Fibroblast of lung (primary cell): ENCODE data around the gene OR10K2. TPM values are rescaled to one million over a fixed set of nuclear protein-coding genes. Genes with fewer than 3 reads are reported as not detected.

Experiments
- DNase-seq, 2 donors: peaks; one replicate each; pipeline versions ENCODE4 v3.0.0 to v3.0.0-alpha.2; 2010; ENCODE audit warnings: low read depth in 2 of 2
- H2AFZ ChIP-seq: 2 replicates; pipeline ENCODE4 v1.5.1; 2012; ENCODE audit warnings: low read length, control low read depth, inconsistent platforms
- H3K27ac ChIP-seq: 2 replicates; pipeline ENCODE4 v1.5.1; 2011; ENCODE audit warnings: low read length, control low read depth; ENCODE audit not compliant: insufficient read depth
- H3K27me3 ChIP-seq: 2 replicates; pipeline ENCODE4 v1.5.1; 2011; ENCODE audit warnings: mild to moderate bottlenecking, low read length; ENCODE audit not compliant: control insufficient read depth, insufficient read depth
- H3K36me3 ChIP-seq: 2 replicates; pipeline ENCODE4 v1.5.1; 2011; ENCODE audit warnings: low read length; ENCODE audit not compliant: control insufficient read depth, insufficient read depth
- H3K4me1 ChIP-seq: 2 replicates; pipeline ENCODE4 v1.5.1; 2011; ENCODE audit warnings: low read length; ENCODE audit not compliant: control insufficient read depth, insufficient read depth; ENCODE audit errors: extremely low read depth
- H3K4me2 ChIP-seq: 2 replicates; pipeline ENCODE4 v1.5.1; 2011; ENCODE audit warnings: low read length, control low read depth; ENCODE audit not compliant: insufficient read depth; ENCODE audit errors: extremely low read depth
- H3K4me3 ChIP-seq, 4 experiments: fragments of 200-600 bp in 1 of 4; sonication (generic) in 1 of 4; replicated peaks in 1 of 4; 2 replicates each; pipeline ENCODE4 v1.5.1; 2011 to 2016; ENCODE audit warnings: low read length in 4 of 4, low read depth in 3 of 4, mild to moderate bottlenecking in 3 of 4, control low read depth in 2 of 4, inconsistent platforms in 1 of 4, mixed read lengths in 1 of 4; ENCODE audit not compliant: insufficient read depth in 1 of 4; ENCODE audit errors: control extremely low read depth in 1 of 4
- H3K79me2 ChIP-seq: 2 replicates; pipeline ENCODE4 v1.5.1; 2012; ENCODE audit warnings: mild to moderate bottlenecking, low read length, inconsistent platforms; ENCODE audit not compliant: control insufficient read depth, insufficient read depth
- H3K9ac ChIP-seq: 2 replicates; pipeline ENCODE4 v1.5.1; 2011; ENCODE audit warnings: mild to moderate bottlenecking, low read length, control low read depth; ENCODE audit not compliant: insufficient read depth
- H3K9me3 ChIP-seq: 2 replicates; pipeline ENCODE4 v1.5.1; 2012; ENCODE audit warnings: low read depth, low read length; ENCODE audit not compliant: control insufficient read depth, insufficient read depth
- H4K20me1 ChIP-seq: 2 replicates; pipeline ENCODE4 v1.5.1; 2011; ENCODE audit warnings: low read length; ENCODE audit not compliant: control insufficient read depth, insufficient read depth; ENCODE audit errors: extremely low read depth
- EZH2 ChIP-seq: IDR thresholded peaks from 2 replicates; pipeline ENCODE4 v1.5.1; 2012; ENCODE audit warnings: low read length, control low read depth, mild to moderate bottlenecking; ENCODE audit errors: missing control alignments
- polyA minus RNA-seq: library from RNA; depleted of rRNA, polyadenylated mRNA; stranded (reverse); fragments of >200 nt; gene quantifications from 2 replicates; pipeline ENCODE4 v1.2.3, GENCODE V29; 2011; ENCODE audit warnings: low replicate concordance
- polyA plus RNA-seq, 2 donors: library from polyadenylated mRNA; depleted of rRNA in 1 of 2; stranded (reverse) in 1 of 2; unstranded in 1 of 2; fragments of >200 nt; gene quantifications; 2 replicates each; pipeline ENCODE4 v1.2.1, GENCODE V29; 2011 to 2012; ENCODE audit warnings: missing spikeins in 1 of 2
- total RNA-seq: library from RNA; depleted of rRNA; stranded (reverse); fragments of >200 nt; gene quantifications from 2 replicates; pipeline ENCODE4 v1.2.1, GENCODE V29; 2014
- TF ChIP-seq, protein P1 (sequence below), 2 donors: IDR thresholded peaks in 1 of 2; conservative IDR thresholded peaks in 1 of 2; 1 replicate in 1 of 2; 2 replicates in 1 of 2; pipeline ENCODE4 v1.5.1; 2011 to 2012; ENCODE audit warnings: low read length in 2 of 2, control low read depth in 1 of 2, inconsistent platforms in 1 of 2, low read depth in 1 of 2, mild to moderate bottlenecking in 1 of 2

OR10K2 gene, protein sequence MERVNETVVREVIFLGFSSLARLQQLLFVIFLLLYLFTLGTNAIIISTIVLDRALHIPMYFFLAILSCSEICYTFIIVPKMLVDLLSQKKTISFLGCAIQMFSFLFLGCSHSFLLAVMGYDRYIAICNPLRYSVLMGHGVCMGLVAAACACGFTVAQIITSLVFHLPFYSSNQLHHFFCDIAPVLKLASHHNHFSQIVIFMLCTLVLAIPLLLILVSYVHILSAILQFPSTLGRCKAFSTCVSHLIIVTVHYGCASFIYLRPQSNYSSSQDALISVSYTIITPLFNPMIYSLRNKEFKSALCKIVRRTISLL
- total RNA-seq: not detected in 2 replicates
- not detected in 2 replicates for polyA plus RNA-seq
- polyA plus RNA-seq (2012): not detected in 2 replicates
- polyA minus RNA-seq: not detected in 2 replicates

DNA sequence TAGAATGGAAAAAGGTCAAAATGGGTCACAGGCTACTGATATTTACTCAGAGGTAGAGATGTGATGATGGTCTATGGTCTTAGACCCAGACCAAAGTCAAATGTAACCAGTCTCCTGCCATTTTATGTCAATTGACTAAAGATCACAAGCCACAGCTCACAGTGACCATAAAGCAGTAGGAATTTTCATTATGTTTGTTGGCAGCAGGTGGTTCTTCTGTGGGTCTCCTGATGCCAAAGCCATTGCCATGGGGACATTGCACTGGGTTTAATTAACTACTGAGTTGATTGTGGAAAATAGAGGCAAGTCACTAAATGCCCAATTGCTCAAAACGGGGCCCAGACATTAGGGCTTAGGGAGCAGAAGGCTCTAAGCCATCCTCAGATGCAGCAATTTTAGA, at the start of gene OR10K2:
Gene OR10K2 (minus strand): TSS at position 101 of the 400 bp plus-strand sequence. CDS start 5,371 bp downstream, outside the sequence.
- Histone ChIP-seq H3K9ac (no peak within 1 kb of the TSS), H2AFZ (no peak within 1 kb of the TSS), H3K4me1 (no peaks in the 10 kb centered on the region), H3K4me2 (no peak within 1 kb of the TSS), H3K27me3 (no peaks in the 10 kb centered on the region), H3K79me2 (no peaks in the 10 kb centered on the region), H3K4me3 (no peak within 1 kb of the TSS), H3K9me3 (no peaks in the 10 kb centered on the region), H3K36me3 (no peaks in the 10 kb centered on the region), H4K20me1 (no peaks in the 10 kb centered on the region), H3K27ac (no peak within 1 kb of the TSS)
- DNase-seq: no peak
- TF ChIP-seq, protein P1, sequence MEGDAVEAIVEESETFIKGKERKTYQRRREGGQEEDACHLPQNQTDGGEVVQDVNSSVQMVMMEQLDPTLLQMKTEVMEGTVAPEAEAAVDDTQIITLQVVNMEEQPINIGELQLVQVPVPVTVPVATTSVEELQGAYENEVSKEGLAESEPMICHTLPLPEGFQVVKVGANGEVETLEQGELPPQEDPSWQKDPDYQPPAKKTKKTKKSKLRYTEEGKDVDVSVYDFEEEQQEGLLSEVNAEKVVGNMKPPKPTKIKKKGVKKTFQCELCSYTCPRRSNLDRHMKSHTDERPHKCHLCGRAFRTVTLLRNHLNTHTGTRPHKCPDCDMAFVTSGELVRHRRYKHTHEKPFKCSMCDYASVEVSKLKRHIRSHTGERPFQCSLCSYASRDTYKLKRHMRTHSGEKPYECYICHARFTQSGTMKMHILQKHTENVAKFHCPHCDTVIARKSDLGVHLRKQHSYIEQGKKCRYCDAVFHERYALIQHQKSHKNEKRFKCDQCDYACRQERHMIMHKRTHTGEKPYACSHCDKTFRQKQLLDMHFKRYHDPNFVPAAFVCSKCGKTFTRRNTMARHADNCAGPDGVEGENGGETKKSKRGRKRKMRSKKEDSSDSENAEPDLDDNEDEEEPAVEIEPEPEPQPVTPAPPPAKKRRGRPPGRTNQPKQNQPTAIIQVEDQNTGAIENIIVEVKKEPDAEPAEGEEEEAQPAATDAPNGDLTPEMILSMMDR (conservative IDR thresholded peaks at IDR 0.05 in 1 of 2, IDR thresholded peaks at IDR 0.05 in 1 of 2; ENCODE audit: low read depth in 1 of 2, low read length in 2 of 2): no peak
- TF ChIP-seq EZH2: no peak

DNA sequence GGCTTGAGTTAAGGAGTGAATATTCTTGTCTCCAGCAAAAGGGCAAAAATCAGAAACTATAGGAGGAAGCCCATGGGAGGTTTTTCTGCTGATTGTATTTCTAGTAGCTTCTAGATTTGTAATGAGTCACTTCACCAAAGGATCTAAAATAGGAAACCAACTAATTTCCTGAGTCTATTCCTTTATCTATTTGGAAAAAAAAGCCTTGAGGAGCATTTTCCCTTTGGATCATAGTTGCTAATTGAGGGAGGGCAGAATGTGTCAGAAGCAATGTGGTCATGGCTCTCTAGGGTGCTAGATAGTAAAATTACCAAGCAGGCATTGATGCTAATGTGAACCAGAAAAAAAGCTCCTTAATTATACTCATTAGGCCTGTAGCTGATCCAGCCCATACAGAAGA, 45.9 kb upstream of the OR10K2 start, which contains the start of gene OR10R2:
Gene OR10R2 (plus strand): TSS at position 301 of the 400 bp plus-strand sequence. CDS start 106 bp downstream, outside the sequence.
- H4K20me1 ChIP-seq: no peaks in the 10 kb centered on the region
- no peak within 1 kb of the TSS for H3K4me3 ChIP-seq
- no peak for DNase-seq
- no peaks in the 10 kb centered on the region for H3K36me3 ChIP-seq
- no peaks in the 10 kb centered on the region for H3K9me3 ChIP-seq
- no peaks in the 10 kb centered on the region for H3K27me3 ChIP-seq
- H3K79me2 ChIP-seq: no peaks in the 10 kb centered on the region
- H2AFZ ChIP-seq: no peak within 1 kb of the TSS
- no peak within 1 kb of the TSS for H3K9ac ChIP-seq
- no peaks in the 10 kb centered on the region for H3K4me1 ChIP-seq
- TF ChIP-seq, protein P1 (conservative IDR thresholded peaks at IDR 0.05 in 1 of 2, IDR thresholded peaks at IDR 0.05 in 1 of 2; ENCODE audit: low read depth in 1 of 2, low read length in 2 of 2): no peak
- no peak for TF ChIP-seq EZH2
- no peak within 1 kb of the TSS for H3K4me2 ChIP-seq
- H3K27ac ChIP-seq: no peak within 1 kb of the TSS

DNA sequence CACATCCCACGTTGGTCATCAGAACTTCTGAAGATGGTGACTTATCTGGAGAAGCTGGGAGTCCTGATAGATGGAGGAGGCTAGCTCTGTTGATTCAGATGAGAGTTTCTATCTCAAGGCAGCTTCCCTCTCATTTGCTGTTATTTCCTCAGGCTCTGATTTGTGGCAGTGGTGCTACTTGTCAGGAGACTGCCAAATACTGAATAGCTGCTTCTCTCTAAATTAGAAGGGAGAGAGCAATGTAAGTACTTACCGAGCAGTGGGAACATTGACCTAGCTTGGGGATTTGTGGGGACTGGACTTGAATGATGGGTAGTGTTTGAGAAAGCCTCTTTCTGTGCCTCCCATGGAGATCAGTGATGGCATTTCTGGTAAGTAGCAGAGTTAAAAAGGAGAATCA, 35.5 kb upstream of the OR10K2 start, which contains the start of gene OR10K1:
Gene OR10K1 (plus strand): TSS at position 301 of the 400 bp plus-strand sequence. CDS start 3,728 bp downstream, outside the sequence.
- DNase-seq: no peak
- H3K4me2 ChIP-seq: no peak within 1 kb of the TSS
- no peaks in the 10 kb centered on the region for H3K36me3 ChIP-seq
- TF ChIP-seq EZH2: no peak
- TF ChIP-seq, protein P1 (conservative IDR thresholded peaks at IDR 0.05 in 1 of 2, IDR thresholded peaks at IDR 0.05 in 1 of 2; ENCODE audit: low read depth in 1 of 2, low read length in 2 of 2): no peak
- H3K9ac ChIP-seq: no peak within 1 kb of the TSS
- H3K4me3 ChIP-seq: no peak within 1 kb of the TSS
- H3K27ac ChIP-seq: no peak within 1 kb of the TSS
- H3K4me1 ChIP-seq: no peaks in the 10 kb centered on the region
- no peaks in the 10 kb centered on the region for H3K9me3 ChIP-seq
- no peak within 1 kb of the TSS for H2AFZ ChIP-seq
- no peaks in the 10 kb centered on the region for H3K79me2 ChIP-seq
- H3K27me3 ChIP-seq: no peaks in the 10 kb centered on the region
- no peaks in the 10 kb centered on the region for H4K20me1 ChIP-seq
